DND-41 (cell line): ENCODE data around the gene SNX13.

Source experiments
- ATAC-seq: fragments of 200-7000 bp; cut with Tn5 transposase; 3 replicates; pipeline ENCODE4 v1.9.1; 2021; ENCODE audit warnings: low read depth; ENCODE audit not compliant: insufficient read depth
- DNase-seq: peaks from one replicate; pipeline ENCODE4 v3.0.0-alpha.2; 2020
- H2AFZ ChIP-seq: 2 replicates; pipeline ENCODE4 v1.6.0; 2012; ENCODE audit warnings: low read depth, low read length
- H3K27ac ChIP-seq: 2 replicates; pipeline ENCODE4 v1.5.1; 2012; ENCODE audit warnings: low read length, inconsistent platforms
- H3K27me3 ChIP-seq: fragments of 200-600 bp; sonication (generic); 2 replicates; pipeline ENCODE4 v1.6.0; 2012; ENCODE audit warnings: low read length, mild to moderate bottlenecking, inconsistent platforms; ENCODE audit not compliant: insufficient read depth, poor library complexity
- H3K36me3 ChIP-seq: 2 replicates; pipeline ENCODE4 v1.5.1; 2012; ENCODE audit warnings: low read length, inconsistent platforms; ENCODE audit not compliant: insufficient read depth
- H3K4me1 ChIP-seq: 2 replicates; pipeline ENCODE4 v1.5.1; 2012; ENCODE audit warnings: mild to moderate bottlenecking, low read length; ENCODE audit not compliant: insufficient read depth
- H3K4me2 ChIP-seq: 2 replicates; pipeline ENCODE4 v1.6.0; 2012; ENCODE audit warnings: mild to moderate bottlenecking, moderate library complexity, low read length, inconsistent platforms; ENCODE audit not compliant: insufficient read depth
- H3K4me3 ChIP-seq, 2 experiments: fragments of 200-600 bp in 1 of 2; shearing (Covaris generic) in 1 of 2; 2 replicates each; pipeline ENCODE4 v1.5.1; 2012 to 2016; ENCODE audit warnings: inconsistent platforms in 2 of 2, low read length in 2 of 2, mild to moderate bottlenecking in 2 of 2, low read depth in 1 of 2, moderate library complexity in 1 of 2
- H3K79me2 ChIP-seq: 2 replicates; pipeline ENCODE4 v1.6.0; 2012; ENCODE audit warnings: low read length, inconsistent platforms; ENCODE audit not compliant: insufficient read depth
- H3K9ac ChIP-seq: 2 replicates; pipeline ENCODE4 v1.6.0; 2012; ENCODE audit warnings: low read depth, mild to moderate bottlenecking, inconsistent platforms, low read length, moderate library complexity
- H3K9me3 ChIP-seq: 2 replicates; pipeline ENCODE4 v1.5.1; 2012; ENCODE audit warnings: low read length, moderate library complexity, mild to moderate bottlenecking, inconsistent platforms; ENCODE audit not compliant: insufficient read depth, severe bottlenecking
- H4K20me1 ChIP-seq: 2 replicates; pipeline ENCODE4 v1.6.0; 2012; ENCODE audit warnings: low read length; ENCODE audit not compliant: insufficient read depth
- EZH2 ChIP-seq: IDR thresholded peaks from 3 replicates; pipeline ENCODE4 v1.6.1; 2012; ENCODE audit warnings: borderline replicate concordance, low read depth, mild to moderate bottlenecking, moderate library complexity, low read length, inconsistent platforms; ENCODE audit not compliant: severe bottlenecking
- TF ChIP-seq, protein P1 (sequence below): IDR thresholded peaks from 2 replicates; pipeline ENCODE4 v1.5.1; 2012; ENCODE audit warnings: borderline replicate concordance, low read length, moderate library complexity, mild to moderate bottlenecking; ENCODE audit not compliant: poor library complexity, severe bottlenecking; ENCODE audit errors: extremely low read depth

Gene SNX13

DNA sequence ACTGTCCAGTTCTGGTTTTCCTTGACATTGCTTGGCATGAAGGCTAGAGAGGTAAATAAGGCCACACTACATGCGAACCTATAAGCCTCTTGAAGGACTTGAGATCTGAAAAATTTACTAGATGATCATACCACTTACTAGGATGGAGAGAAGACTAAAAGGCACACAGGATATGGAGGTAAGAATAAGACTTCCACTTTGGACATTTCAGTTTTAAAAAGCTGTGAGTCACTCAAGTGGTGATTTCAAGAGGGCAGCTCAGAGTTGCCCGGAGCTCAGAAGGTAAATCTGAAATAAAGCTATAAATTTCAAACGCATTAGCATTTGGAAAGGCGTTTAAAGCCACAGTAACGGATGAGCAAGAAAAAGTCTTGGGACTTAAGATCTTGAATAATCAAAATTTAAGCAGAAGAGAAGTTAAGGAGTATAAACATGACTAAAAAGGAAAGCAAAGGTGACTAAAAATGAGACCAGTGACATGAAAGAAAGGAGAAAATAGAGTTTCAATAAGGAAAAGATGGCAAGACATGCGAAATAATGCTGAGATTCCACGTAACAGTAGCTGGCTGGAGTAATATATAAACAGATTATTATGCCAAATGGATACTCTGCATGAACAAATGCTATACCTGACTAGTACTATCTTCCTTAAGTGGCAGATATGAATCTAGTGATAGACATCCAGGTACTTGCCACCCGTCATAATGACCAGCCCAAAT lies 68.3 kb downstream of the SNX13 start:
- Histone ChIP-seq H3K4me1 (no peaks in the 10 kb centered on the region), H3K27ac (no peak overlapping the region), H3K9ac (no peak overlapping the region), H3K27me3 (no peaks in the 10 kb centered on the region), H3K4me3 (no peak overlapping the region), H4K20me1 (no peaks in the 10 kb centered on the region), H3K79me2 (no peaks in the 10 kb centered on the region), H3K4me2 (no peak overlapping the region), H3K36me3 (peaks cover 26% of the 10 kb centered on the region; the same call in 1 of the 2 replicates), H2AFZ (no peak overlapping the region), H3K9me3 (no peaks in the 10 kb centered on the region)
- TF ChIP-seq EZH2 = no peak
- TF ChIP-seq, protein P1, sequence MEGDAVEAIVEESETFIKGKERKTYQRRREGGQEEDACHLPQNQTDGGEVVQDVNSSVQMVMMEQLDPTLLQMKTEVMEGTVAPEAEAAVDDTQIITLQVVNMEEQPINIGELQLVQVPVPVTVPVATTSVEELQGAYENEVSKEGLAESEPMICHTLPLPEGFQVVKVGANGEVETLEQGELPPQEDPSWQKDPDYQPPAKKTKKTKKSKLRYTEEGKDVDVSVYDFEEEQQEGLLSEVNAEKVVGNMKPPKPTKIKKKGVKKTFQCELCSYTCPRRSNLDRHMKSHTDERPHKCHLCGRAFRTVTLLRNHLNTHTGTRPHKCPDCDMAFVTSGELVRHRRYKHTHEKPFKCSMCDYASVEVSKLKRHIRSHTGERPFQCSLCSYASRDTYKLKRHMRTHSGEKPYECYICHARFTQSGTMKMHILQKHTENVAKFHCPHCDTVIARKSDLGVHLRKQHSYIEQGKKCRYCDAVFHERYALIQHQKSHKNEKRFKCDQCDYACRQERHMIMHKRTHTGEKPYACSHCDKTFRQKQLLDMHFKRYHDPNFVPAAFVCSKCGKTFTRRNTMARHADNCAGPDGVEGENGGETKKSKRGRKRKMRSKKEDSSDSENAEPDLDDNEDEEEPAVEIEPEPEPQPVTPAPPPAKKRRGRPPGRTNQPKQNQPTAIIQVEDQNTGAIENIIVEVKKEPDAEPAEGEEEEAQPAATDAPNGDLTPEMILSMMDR = no peak
- ATAC-seq = no peak
- no peak for DNase-seq

DNA sequence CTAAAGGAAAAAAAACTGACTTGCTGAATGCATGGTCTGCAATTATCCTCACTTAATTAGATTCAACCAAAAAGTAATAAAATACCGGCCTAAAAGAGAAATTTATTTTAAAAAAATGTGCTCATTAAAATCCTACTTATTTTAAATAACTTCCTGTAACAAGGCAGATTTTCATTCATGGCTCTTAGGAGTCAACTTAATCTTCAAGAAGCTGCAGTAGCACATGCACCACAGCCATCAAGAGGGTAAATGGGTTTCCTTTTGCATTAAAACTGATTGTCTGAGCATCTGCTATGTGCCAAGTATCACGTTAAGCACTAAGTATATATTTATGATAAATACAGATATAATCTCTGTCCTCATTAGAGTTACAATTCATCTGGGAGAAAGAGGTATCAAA lies 69.9 kb downstream of the SNX13 start:
- no peak for ATAC-seq
- no peaks in the 10 kb centered on the region for H3K79me2 ChIP-seq
- H3K4me1 ChIP-seq = no peaks in the 10 kb centered on the region

DNA sequence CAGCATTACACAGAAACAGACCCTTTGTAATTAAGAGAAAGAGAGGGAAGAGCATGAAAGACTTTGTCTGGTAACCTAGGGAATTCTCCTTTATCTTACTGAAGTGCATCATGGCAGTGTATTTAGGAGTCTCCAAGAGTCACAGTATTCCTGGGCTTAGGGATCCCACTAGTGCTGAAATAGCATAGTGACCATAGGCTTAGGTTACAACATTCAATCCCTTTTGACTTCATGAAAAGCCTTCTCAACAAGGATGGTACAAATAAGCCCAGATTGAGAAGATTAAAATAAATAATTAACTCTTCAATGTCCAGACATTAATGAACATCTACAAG lies 76.5 kb downstream of the SNX13 start:
- TF ChIP-seq EZH2 = no peak
- TF ChIP-seq, protein P1 = no peak
- H3K9ac ChIP-seq = no peak overlapping the region
- H3K4me1 ChIP-seq = no peaks in the 10 kb centered on the region
- no peak overlapping the region for H2AFZ ChIP-seq
- H3K4me3 ChIP-seq = no peak overlapping the region
- H3K4me2 ChIP-seq = no peak overlapping the region
- no peak for ATAC-seq
- peaks cover 41% of the 10 kb centered on the region for H3K36me3 ChIP-seq
- H3K9me3 ChIP-seq = no peaks in the 10 kb centered on the region
- no peaks in the 10 kb centered on the region for H3K27me3 ChIP-seq
- H4K20me1 ChIP-seq = no peaks in the 10 kb centered on the region; the same call in 1 of the 2 replicates
- no peak for DNase-seq
- no peaks in the 10 kb centered on the region for H3K79me2 ChIP-seq
- H3K27ac ChIP-seq = no peak overlapping the region

More for the DNA sequence above, 69.9 kb downstream of the SNX13 start:
- no peak overlapping the region for H3K27ac ChIP-seq
- DNase-seq = no peak
- H3K27me3 ChIP-seq = no peaks in the 10 kb centered on the region
- H2AFZ ChIP-seq = no peak overlapping the region
- H3K4me2 ChIP-seq = no peak overlapping the region
- TF ChIP-seq, protein P1 = no peak
- TF ChIP-seq EZH2 = no peak
- no peak overlapping the region for H3K4me3 ChIP-seq
- no peaks in the 10 kb centered on the region for H4K20me1 ChIP-seq
- peaks cover 31% of the 10 kb centered on the region; the same call in 1 of the 2 replicates for H3K36me3 ChIP-seq
- no peak overlapping the region for H3K9ac ChIP-seq
- no peaks in the 10 kb centered on the region for H3K9me3 ChIP-seq
